Measurements from ENCODE around the gene AUTS2. TPM values are rescaled to one million over a fixed set of nuclear protein-coding genes. Genes with fewer than 3 reads are reported as not detected.

AUTS2 gene
- total RNA-seq, 1 donor from 2014 or later, result 5.3 TPM

DNA sequence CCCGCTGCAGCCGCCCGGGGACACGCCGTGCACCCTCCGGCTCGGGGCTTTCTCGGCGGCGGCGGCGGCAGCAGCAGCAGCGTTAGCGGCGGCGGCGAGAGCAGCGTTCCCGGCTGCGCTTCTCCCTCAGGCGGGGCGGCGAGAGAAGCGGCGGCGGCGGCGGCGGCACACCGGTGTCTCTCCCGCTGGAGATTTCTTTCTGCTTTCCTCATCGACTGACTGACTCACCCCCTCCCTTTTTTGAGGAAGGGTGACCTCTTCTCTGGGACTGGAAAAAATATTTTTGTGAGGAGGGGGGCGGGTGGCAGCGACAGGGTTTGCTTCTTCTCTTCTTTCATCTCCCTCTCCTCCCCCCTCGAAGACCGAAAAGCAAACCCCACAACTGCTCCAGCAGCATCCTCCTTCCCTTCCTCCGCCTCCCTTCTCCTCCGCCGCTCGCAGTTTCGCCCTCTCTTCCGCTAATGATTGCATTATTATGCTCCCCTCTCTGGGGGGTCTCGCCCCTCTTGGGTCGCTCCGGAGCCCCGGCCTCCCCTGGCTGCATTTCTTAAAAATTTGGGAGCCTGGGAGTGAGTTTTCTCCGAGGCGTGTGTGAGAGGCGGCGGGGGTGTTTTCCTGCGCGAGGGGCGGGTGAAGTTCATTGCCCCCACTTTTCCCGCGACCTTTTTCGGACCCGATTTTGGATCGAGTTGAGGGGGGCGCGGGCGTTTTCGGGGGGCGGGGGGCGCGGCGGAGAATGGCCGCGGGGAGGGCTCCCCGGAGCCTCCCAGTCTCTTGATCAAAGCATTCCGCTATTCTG is 411 bp downstream of the AUTS2 start:
- intact Hi-C loops (cut with DNase I), result loop anchor here (5.0 to 10.0 kb wide), 3 partner anchors 54 to 286 kb away; no protein-coding TSS in a partner anchor
- DNase-seq (ENCODE audit: missing footprints), result no peak
- no peak for ATAC-seq

DNA sequence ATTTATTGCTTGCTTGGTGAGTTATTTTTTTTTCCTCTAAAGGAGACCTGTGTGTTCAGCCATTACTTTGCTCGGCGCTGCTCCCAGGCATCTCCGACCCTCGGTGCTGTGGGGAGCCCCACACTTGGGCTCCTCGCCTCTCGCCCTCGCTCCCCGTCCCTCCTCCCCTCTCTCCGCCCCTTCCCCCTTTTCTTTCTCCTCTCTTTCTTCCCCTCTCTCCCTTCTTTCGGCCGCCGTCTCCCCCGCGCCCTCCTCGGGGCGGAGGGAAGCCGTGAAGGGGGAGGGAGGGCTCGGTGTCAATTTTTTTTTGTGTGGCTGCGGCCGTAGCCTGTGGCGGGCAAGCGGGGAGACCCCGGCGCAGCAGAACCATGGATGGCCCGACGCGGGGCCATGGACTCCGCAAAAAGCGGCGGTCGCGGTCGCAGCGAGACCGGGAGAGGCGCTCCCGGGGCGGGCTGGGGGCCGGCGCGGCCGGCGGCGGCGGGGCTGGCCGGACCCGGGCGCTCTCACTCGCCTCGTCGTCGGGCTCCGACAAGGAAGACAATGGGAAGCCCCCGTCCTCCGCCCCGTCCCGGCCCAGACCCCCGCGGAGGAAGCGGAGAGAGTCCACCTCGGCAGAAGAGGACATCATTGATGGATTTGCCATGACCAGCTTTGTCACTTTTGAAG is 1.1 kb downstream of the AUTS2 start:
- ATAC-seq, result peak; percentile 1
- intact Hi-C loops (cut with DNase I), result loop anchor here (5.0 to 10.0 kb wide), 3 partner anchors 53 to 285 kb away; no protein-coding TSS in a partner anchor
- DNase-seq (ENCODE audit: missing footprints), result no peak

DNA sequence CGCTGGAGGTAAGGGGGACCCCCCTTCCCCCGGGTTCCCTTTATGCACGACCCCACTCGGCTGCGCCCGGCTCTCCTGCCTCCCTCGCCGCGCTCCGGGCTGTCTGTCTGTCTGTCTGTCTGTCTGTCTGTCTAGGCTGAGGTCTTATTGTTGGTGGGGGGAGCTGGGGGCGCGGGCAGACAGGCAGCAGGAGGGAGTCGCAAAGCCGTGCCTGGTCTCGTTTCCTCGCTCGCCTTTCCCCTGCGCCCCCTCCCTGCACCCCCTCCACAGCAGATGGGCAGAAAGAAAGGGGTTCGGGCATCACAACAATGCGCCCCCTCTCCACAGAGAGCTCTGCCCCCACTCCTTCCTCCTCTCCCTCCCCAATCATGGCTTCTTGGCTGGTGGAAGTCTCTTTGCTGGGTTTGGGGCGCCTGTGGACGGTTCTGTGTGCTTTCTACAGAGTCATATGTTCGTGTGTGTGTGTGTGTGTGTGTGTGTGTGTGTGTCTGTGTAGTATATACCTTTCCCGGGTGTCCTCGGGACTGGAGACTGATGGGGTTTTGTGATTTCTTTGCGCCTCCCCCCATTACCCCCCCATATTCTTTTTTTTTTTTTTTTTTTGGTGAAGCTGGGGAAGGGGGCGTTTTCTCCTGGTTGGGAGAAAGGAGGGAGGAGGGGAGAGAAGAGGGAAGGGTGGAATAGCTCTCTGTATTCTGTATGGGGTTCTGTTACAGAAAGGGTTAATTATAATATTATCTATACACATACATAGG is 1.9 kb downstream of the AUTS2 start:
- intact Hi-C loops (cut with DNase I), result loop anchor here (5.0 to 10.0 kb wide), 3 partner anchors 52 to 285 kb away; no protein-coding TSS in a partner anchor
- no peak for DNase-seq (ENCODE audit: missing footprints)
- ATAC-seq, result no peak

DNA sequence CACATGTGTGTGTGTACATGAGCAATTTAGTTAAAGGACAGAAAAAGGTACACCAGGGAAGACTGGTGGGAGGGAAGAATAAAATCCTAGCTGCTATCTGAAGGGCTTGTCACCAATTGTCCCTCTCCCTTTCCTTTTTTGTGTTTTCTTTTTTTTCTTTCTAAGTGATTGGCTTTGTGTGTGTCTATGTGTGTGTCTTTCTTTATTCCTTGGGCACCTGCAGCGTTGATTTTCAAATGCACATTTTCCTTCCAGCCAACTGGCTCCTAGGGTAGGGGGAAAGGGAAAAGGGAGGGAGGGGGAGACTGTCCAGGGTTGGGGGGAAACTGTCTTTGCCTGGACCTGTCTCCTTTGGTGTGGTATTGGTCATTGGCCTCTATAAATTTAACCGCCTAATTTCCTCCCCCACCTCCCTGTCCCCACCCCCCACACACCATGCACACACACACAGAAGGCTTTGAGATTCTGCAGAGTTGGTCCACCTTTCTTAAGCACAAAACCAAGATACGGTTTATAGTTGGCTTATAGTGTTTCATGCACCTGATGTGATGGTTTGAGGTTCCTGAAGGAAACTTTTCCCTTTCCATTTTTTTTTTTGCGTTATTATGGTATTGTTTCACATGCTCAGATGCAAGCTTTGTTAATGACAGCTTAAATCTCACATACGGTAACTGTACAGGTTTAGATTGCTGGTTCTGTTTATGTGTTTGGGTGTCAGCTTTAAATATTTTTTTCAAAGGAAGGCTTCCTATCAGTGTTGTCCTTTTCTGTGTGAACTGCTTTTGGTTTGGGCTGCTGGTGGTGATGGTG is 2.6 kb downstream of the AUTS2 start:
- DNase-seq (ENCODE audit: missing footprints), result no peak
- intact Hi-C loops (cut with DNase I), result no loop called here

DNA sequence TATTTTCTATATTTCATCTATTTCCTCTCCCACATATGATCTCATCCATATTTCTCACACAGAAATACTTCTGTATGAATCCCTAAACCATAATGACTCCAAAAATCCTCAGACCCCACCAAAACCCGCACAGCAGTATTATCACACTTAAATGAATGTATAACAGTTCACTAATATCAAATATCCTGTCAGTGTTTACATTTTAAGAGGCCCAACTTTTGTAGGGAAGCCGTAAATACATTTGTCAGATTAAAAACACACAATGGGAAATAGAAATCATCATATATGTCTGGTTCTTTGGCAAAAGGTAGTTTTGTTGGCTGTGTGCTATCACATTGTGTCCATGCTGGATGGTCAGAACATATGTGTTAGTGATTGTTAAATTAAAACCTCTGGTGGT is 4.2 kb downstream of the AUTS2 start:
- ATAC-seq, result no peak
- intact Hi-C loops (cut with DNase I), result no loop called here
- no peak for DNase-seq (ENCODE audit: missing footprints)

More for the DNA sequence above, 2.6 kb downstream of the AUTS2 start:
- no peak for ATAC-seq

DNA sequence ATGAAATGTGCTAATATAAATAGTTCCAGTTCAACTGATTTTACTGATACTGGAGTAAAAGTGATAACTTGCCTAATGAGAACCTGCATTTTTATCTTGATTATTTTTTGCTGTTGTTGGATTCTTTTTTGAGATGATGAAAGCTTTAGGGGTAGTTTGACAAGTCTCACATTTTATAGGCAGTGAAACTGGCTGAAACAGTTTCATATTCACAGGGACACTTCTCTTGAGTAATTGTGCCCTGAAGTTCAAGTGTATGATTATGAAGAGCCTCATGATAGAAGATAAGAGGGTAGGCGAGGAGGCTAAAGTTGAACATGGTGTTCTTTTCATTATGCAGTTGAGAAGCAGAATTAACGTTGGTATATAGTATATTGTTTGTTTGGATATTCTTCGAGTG is 5.1 kb downstream of the AUTS2 start:
- intact Hi-C loops (cut with DNase I), result no loop called here
- ATAC-seq, result no peak
- no peak for DNase-seq (ENCODE audit: missing footprints)

DNA sequence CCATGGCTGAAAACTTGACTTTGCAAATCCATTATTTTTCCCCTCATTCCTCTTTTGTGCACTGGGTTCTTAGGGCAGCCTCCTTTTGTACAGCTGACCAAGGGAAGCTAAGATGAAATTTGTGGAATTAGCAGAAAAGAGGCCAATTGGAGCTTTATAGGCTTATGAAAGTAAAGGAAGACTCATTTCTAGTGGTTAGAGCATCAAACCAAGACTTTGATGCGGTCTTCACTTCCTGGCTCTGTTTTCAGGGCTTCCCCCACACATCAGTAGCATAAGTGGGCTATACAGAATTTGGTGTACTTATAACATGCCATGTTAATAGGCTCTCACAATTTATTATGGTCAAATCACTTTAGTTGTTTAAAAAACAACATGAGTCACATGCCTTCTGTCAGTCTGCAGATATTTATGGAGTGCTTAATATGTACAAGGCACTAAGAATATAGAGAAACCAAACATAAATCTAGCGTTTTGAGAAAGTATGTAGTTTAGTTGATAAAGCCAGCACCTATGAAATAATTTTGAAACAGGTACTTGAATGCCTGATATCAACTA is 5.7 kb downstream of the AUTS2 start:
- intact Hi-C loops (cut with DNase I), result no loop called here
- ATAC-seq (no peak), DNase-seq (ENCODE audit: missing footprints) (no peak)

DNA sequence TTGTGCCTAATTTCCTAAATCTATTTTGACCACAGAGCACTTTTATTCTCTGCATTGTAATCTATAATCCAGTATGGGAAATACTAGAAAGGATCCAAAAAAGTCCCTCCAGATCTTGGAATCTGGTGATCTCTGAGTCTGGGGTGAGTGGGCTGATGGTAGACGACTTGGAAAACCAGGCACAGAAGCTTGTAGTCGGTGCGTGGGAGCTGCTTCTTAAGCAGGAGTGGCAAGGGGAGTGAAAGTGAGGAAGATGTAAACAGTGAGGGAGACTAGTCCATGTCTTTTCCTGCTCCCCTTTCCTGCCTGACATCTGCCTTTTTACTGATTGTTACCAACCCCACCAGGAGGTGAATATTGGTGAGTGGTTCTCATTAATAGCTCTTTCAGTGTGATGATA is 6.8 kb downstream of the AUTS2 start:
- ATAC-seq, result no peak
- DNase-seq (ENCODE audit: missing footprints), result no peak
- intact Hi-C loops (cut with DNase I), result no loop called here

DNA sequence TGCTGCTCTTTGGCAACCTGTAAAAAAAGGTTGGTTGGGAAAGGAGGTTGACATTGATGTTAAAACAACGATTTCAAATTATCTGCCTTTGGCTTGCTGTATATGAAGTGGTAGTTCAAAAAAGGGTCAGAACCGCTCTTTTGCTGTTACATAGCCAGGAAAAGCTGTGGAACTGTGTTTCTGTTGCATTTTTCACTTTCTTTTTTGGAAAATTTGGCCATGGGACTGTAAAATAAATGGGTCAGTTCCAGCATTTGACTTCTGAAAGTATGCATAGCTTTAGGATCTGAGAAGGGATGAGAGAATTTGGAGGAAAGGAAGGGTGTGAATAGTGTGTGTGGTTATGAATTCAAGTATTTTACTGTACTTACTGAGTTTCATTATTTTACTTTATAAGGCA is 7.3 kb downstream of the AUTS2 start:
- intact Hi-C loops (cut with DNase I), result no loop called here
- DNase-seq (ENCODE audit: missing footprints), result no peak
- no peak for ATAC-seq

DNA sequence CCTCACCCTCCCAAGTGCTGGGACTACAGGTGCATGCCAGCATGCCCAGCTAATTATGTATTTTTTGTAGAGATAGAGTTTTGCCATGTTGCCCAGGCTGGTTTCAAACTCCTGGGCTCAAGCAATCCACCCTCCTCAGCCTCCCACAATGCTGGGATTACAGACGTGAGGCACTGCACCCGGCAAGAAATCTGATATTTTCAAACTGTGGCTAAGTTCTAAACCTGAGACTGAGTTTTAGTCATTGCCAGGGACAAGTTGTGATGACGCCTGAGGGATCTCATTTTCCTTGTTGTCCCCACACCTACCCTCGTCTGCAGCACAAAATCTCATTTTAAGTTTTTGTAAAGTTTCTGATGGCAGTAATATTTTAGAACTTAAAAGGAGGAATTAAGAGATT is 9.8 kb downstream of the AUTS2 start:
- ATAC-seq (no peak), DNase-seq (ENCODE audit: missing footprints) (no peak)
- intact Hi-C loops (cut with DNase I), result no loop called here

DNA sequence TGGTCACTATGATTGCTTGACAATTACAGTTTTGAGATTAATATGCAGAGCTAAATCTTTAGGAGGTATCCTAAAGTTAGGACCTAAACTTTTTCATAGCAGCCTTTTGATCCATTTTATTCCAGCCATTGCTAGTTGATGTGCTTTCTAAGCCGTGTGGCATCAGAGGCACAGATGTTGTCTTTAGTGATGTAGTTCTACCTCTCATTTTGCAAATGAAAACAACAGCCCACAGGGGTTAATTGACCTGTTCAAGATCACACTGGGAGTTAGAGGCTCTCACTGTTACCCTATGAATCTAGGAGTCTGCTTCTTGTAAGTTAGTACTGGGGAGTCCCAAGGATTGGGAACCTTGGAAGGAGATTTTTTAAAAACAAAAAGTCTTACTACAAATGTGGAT is 10.6 kb downstream of the AUTS2 start:
- no peak for DNase-seq (ENCODE audit: missing footprints)
- intact Hi-C loops (cut with DNase I), result no loop called here
- ATAC-seq, result no peak

DNA sequence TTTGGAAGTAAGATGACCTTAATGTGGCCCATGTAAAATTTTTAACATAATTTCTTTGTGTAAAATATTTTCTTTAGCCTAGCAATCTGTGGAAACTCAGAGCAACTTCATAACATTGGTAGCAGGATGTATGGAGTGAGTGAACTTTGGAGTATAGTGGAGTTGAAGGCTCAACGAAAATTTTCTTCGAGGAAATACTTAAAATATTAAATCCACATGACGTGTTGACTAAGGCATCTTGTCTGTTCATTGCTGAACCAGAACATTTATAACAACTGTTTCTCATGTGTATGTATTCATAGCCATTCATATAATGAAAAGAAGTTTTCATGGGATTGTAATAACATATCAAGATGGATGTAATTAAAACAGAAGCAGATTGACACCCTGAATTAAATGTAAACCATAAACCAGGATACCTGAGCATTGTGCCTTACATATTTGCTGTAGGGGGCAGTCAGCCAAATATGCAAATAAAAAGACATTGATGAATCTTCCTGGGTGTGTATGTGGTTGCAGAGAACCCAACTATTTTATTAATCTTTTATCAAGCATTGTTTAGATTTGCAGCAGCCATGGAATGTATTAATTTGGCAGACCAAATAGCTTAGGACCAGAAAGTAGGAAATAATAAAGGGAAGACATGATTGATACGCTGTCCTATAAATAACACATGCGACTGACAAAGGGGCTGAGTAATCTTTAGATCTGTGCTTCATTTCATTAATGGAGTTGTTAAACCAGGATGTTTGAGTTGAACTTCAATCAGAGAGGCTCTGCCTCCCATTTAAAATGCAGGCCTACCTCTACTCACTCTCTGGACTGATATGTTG is 11.5 kb downstream of the AUTS2 start:
- intact Hi-C loops (cut with DNase I), result no loop called here
- ATAC-seq (no peak), DNase-seq (ENCODE audit: missing footprints) (no peak)

DNA sequence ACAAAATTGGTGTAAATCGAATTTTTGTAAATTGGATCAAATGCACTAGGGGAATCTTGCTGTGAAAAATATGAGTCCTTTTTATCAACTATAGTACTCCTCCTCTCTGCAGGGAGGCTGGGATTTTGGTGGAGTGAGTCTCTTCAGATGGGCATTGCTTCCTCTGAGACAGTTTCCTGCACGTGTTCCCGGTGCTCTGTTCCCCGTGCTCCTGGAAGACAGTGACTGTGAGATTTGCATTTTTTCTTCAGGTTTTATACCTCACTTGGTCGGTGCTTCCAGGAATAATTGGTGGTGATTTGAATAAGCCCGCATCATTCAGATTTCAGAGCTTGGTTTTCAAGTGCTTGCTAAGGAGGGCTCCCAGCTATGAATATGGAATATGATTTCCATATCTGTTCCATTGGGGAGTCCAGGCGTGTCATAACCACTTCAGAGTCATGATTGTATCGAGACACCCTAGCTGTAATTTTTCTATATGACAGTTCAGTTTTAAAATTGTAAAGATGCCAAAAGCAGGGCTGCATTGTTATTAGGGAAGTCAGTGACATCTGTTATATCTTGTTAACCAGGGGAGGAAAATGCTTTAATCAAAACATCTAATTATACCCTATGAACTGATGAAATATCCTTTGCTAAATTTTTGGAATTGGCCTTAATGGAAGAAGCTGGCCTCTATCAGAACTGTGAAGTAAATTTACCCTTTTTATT is 12.3 kb downstream of the AUTS2 start:
- no peak for ATAC-seq
- intact Hi-C loops (cut with DNase I), result no loop called here
- no peak for DNase-seq (ENCODE audit: missing footprints)

DNA sequence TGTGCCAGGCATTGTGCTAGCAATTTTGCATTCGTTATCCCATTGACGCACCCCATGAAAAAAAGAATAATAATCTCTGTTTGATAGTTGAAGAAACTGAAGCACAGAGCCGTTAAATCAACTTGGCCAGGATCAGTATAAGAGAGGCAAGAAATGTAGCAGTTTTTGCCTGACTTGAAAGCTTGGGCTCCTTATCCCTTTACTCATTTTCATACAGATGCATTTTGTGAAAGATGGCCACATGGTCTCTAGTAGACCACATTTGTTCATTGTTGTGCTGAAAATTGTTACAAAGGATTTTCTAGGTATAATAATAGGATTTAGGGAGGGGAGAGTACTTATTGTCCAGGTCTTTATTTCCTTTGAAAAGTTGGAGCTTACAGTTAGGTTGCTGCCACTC is 14.7 kb downstream of the AUTS2 start:
- ATAC-seq (no peak), DNase-seq (ENCODE audit: missing footprints) (no peak)
- intact Hi-C loops (cut with DNase I), result no loop called here

DNA sequence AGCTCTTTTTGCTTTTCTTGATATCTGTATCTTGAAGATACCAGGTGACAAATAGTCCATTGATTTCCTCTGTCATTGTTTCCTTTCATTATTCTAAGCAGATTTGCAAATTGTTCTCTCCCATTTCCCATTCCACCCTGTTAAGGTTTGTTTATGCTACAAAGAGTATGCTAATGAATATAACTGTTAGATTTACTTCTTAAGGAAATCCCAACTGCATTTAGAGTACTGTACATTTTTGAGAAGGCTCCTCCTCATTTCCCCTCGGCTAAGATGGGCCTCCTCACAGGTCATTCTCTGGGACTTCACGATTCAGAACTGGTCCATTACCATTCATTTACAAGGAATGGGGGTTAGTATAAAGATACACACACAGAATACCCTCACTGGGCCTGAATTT is 15.6 kb downstream of the AUTS2 start:
- ATAC-seq, result no peak
- intact Hi-C loops (cut with DNase I), result no loop called here
- no peak for DNase-seq (ENCODE audit: missing footprints)

DNA sequence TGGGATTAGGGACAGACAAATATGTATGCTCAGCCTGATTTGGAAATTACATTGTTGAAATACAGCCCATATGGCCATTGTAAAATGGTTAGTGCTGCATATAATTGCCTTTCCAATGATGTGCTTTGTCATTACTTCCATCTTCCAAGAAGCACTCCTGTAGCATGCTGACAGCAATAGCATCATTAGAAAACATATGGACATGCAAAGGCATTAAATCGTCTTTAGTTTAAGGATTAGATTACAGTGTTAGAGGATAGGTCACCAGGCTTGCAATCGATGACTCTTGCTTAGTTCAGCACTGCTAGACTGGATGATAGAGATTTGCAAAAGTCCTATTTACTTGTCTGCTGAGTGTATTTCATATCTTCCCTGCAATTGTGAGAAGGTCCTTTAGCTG is 17.4 kb downstream of the AUTS2 start:
- intact Hi-C loops (cut with DNase I), result no loop called here
- DNase-seq (ENCODE audit: missing footprints) (no peak), ATAC-seq (no peak)

DNA sequence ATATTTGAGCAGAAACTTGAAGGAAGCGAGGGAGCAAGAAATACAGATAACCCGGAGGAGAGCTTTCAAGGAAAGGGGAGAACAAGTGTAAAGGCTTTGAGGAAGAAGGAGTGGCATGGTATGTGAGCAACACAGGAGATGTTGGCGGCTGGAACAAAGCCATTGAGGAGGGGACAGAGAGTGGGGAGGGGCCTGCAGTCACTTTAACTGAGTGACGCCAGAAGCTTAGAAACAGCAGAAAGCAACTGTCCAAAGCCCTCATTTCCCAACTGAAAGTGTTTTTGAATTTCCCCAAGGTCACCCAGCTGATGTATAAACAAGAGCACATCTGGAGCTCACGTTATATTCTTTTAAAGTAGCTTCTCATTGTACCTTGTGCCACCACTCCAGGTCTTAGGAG is 19.1 kb downstream of the AUTS2 start:
- intact Hi-C loops (cut with DNase I), result no loop called here
- DNase-seq (ENCODE audit: missing footprints), result no peak
- no peak for ATAC-seq

Measured in Right ventricle myocardium inferior (tissue), 1 donor.